ENCODE data around the gene STX1A. TPM values are rescaled to one million over a fixed set of nuclear protein-coding genes. Genes with fewer than 3 reads are reported as not detected.
"Not testable (repeated sequence)": the region's sequence is repeated elsewhere in the genome, so short reads cannot be mapped to it uniquely, and the experiment has no call there.

STX1A gene
- polyA plus RNA-seq, 1 experiment, result 12.2 TPM

- Histone ChIP-seq H3K36me3 (ENCODE audit: control insufficient read depth, insufficient read depth, low read length) (peaks cover 5% of the 10 kb centered on the region), H3K27me3 (ENCODE audit: control insufficient read depth, insufficient read depth, low read length) (no peaks in the 10 kb centered on the region), H3K4me3 (ENCODE audit: low read depth, low read length) (peak overlapping the region; percentile 85)
- no peak for TF ChIP-seq CTCF (IDR thresholded peaks at IDR 0.05; ENCODE audit: insufficient read depth, low read depth, low read length)
- ChIA-PET POLR2A (no interaction called here), CTCF (no interaction called here)
- no peak for DNase-seq (ENCODE audit: low read depth)
Measured at GRCh38 chr7:73682745-73683055, 36.8 kb downstream of the STX1A start.

- CTCF ChIA-PET, result interaction anchor here (1.2 to 1.7 kb wide), 2 partner anchors 13 to 54 kb away, joined by 3 read pairs; no protein-coding TSS in a partner anchor
- no peaks in the 10 kb centered on the region for H3K27me3 ChIP-seq (ENCODE audit: control insufficient read depth, insufficient read depth, low read length)
- POLR2A ChIA-PET, result interaction anchor here (0.6 kb wide), 1 partner anchor 608 kb away, joined by 3 read pairs; the partner anchor contains the start of gene CLIP2
- peaks cover 2% of the 10 kb centered on the region; the same call in 1 of the 2 replicates for H3K36me3 ChIP-seq (ENCODE audit: control insufficient read depth, insufficient read depth, low read length)
- no peak for TF ChIP-seq CTCF (IDR thresholded peaks at IDR 0.05; ENCODE audit: insufficient read depth, low read depth, low read length)
- DNase-seq (ENCODE audit: low read depth), result no peak
- H3K4me3 ChIP-seq (ENCODE audit: low read depth, low read length), result no peak overlapping the region
Measured at GRCh38 chr7:73681031-73681430, 38.4 kb downstream of the STX1A start.

GRCh38 chr7:73680501-73680900 is 39.0 kb downstream of the STX1A start:
- H3K36me3 ChIP-seq (ENCODE audit: control insufficient read depth, insufficient read depth, low read length), result peaks cover 2% of the 10 kb centered on the region; the same call in 1 of the 2 replicates
- DNase-seq (ENCODE audit: low read depth), result no peak
- no peak overlapping the region for H3K4me3 ChIP-seq (ENCODE audit: low read depth, low read length)
- POLR2A ChIA-PET, result interaction anchor here (0.6 kb wide), 1 partner anchor 609 kb away, joined by 3 read pairs; the partner anchor contains the start of gene CLIP2
- CTCF ChIA-PET, result interaction anchor here (1.2 to 1.7 kb wide), 2 partner anchors 12 to 54 kb away, joined by 3 read pairs; no protein-coding TSS in a partner anchor
- no peak for TF ChIP-seq CTCF (IDR thresholded peaks at IDR 0.05; ENCODE audit: insufficient read depth, low read depth, low read length)
- H3K27me3 ChIP-seq (ENCODE audit: control insufficient read depth, insufficient read depth, low read length), result no peaks in the 10 kb centered on the region

DNA sequence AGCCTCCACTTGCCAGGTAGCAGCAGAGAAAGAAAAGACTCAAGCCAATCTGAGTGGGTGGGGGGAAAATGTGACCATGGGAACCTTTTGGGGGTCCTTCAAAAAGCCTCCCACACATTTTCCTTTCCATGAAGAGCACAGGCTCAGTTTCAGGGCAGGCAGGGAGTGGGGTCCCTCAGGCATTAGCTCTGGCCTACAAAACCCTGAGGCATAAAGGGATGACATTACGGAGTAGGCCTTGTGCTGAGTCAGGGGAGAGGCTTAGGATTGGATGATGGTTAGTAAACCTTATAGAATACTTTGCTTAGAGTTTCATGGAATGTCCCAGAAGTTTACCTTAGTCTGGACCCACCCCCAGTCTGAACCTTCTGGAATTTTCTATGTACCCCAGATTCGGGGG is 39.8 kb downstream of the STX1A start:
- ChIA-PET POLR2A (no interaction called here), CTCF (interaction anchor here (1.7 kb wide), 1 partner anchor 55 kb away, joined by 3 read pairs; no protein-coding TSS in a partner anchor)
- Histone ChIP-seq H3K36me3 (ENCODE audit: control insufficient read depth, insufficient read depth, low read length) (0 out of 2 replicates have a peak, but pooled peaks cover 2% of the 10 kb centered on the region), H3K27me3 (ENCODE audit: control insufficient read depth, insufficient read depth, low read length) (no peaks in the 10 kb centered on the region), H3K4me3 (ENCODE audit: low read depth, low read length) (no peak overlapping the region)
- DNase-seq (ENCODE audit: low read depth), result no peak
- no peak for TF ChIP-seq CTCF (IDR thresholded peaks at IDR 0.05; ENCODE audit: insufficient read depth, low read depth, low read length)

DNA sequence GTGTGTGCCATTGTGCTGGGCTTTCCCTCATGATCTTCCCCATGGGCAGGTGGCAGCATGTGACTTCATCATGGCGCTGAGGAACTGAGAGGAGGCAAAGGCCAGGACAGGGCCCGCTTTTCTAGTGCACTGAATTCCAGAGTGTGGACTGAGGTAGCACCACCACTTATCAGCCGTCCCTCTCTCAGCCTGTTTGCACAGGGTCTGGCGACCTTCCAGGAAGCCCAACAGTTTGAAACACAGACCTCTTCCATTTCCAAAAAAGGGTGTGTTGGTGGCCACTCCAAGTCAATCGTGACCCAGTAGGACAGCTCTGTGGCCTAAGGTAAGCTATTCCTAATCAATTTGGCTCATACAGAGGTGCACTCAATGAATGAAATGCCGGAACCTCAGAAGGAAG is 40.6 kb downstream of the STX1A start:
- H3K27me3 ChIP-seq (ENCODE audit: control insufficient read depth, insufficient read depth, low read length), result no peaks in the 10 kb centered on the region
- ChIA-PET CTCF (interaction anchor here (1.8 kb wide), 1 partner anchor 46 kb away, joined by 5 read pairs; no protein-coding TSS in a partner anchor), POLR2A (no interaction called here)
- no peak overlapping the region for H3K4me3 ChIP-seq (ENCODE audit: low read depth, low read length)
- 0 out of 2 replicates have a peak, but pooled peaks cover 2% of the 10 kb centered on the region for H3K36me3 ChIP-seq (ENCODE audit: control insufficient read depth, insufficient read depth, low read length)
- no peak for TF ChIP-seq CTCF (IDR thresholded peaks at IDR 0.05; ENCODE audit: insufficient read depth, low read depth, low read length)
- no peak for DNase-seq (ENCODE audit: low read depth)

DNA sequence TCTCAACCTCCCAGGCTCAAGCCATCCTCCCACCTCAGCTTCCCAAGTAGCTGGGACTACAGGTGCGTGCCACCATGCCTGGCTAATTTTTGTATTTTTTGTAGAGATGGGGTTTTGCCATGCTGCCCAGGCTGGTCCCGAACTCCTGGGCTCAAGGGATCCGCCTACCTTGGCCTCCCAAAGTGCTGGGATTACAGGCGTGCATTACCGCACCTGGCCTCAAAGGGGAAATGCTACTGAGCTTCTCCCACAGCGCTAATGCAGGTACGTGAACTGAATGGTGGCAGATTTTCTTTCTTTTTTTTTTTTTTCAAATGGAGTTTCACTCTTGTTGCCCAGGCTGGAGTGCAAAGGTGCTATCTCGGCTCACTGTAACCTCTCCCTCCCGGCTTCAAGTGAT is 43.4 kb downstream of the STX1A start:
- POLR2A ChIA-PET; H3K36me3 ChIP-seq (ENCODE audit: control insufficient read depth, insufficient read depth, low read length); DNase-seq (ENCODE audit: low read depth); H3K27me3 ChIP-seq (ENCODE audit: control insufficient read depth, insufficient read depth, low read length); H3K4me3 ChIP-seq (ENCODE audit: low read depth, low read length): not testable (repeated sequence)
- CTCF ChIA-PET, result interaction anchor here (1.3 kb wide), 1 partner anchor 8 kb away, joined by 3 read pairs; the partner anchor contains the start of gene VPS37D

Data from BJ (cell line).